ENCODE data around the gene RBMX2. TPM values are rescaled to one million over a fixed set of nuclear protein-coding genes. Genes with fewer than 3 reads are reported as not detected.
"Not testable (repeated sequence)": the region's sequence is repeated elsewhere in the genome, so short reads cannot be mapped to it uniquely, and the experiment has no call there.

The RBMX2 gene
- total RNA-seq = 23.0 TPM

- Histone ChIP-seq H3K9me3 (ENCODE audit: control insufficient read depth in 3 of 3, low read length in 3 of 3) (no peaks in the 10 kb centered on the region), H3K9ac (ENCODE audit: low read depth in 1 of 3, low read length in 3 of 3) (peak within 1 kb of the TSS; percentile 78 to 81 (median 80)), H3K4me3 (ENCODE audit: low read length in 3 of 3) (peak within 1 kb of the TSS; percentile 85 to 95 (median 87)), H3K36me3 (ENCODE audit: control insufficient read depth in 3 of 3, insufficient read depth in 3 of 3, low read length in 3 of 3) (peaks cover 4 to 10% (median 9%) of the 10 kb centered on the region in 3 donors), H3K4me1 (ENCODE audit: control insufficient read depth in 3 of 3, insufficient read depth in 3 of 3, low read length in 3 of 3) (peaks cover 0 to 3% (median 0%) of the 10 kb centered on the region in 3 donors), H3K27ac (ENCODE audit: low read depth, low read length) (peak within 1 kb of the TSS; percentile 72), H3K27me3 (ENCODE audit: control insufficient read depth in 3 of 3, insufficient read depth in 3 of 3, low read length in 3 of 3) (peaks cover 0 to 6% (median 0%) of the 10 kb centered on the region in 3 donors)
These were observed at the start of gene RBMX2 for GRCh38 chrX:130401415-130402207. TSS of gene RBMX2 (plus strand) at chrX:130401987. CDS start at chrX:130402033, 46 bp downstream.

- H3K27ac ChIP-seq (ENCODE audit: low read depth, low read length); H3K36me3 ChIP-seq (ENCODE audit: control insufficient read depth in 3 of 3, insufficient read depth in 3 of 3, low read length in 3 of 3); H3K9me3 ChIP-seq (ENCODE audit: control insufficient read depth in 3 of 3, low read length in 3 of 3); H3K27me3 ChIP-seq (ENCODE audit: control insufficient read depth in 3 of 3, insufficient read depth in 3 of 3, low read length in 3 of 3); H3K4me3 ChIP-seq (ENCODE audit: low read length in 3 of 3); H3K4me1 ChIP-seq (ENCODE audit: control insufficient read depth in 3 of 3, insufficient read depth in 3 of 3, low read length in 3 of 3); H3K9ac ChIP-seq (ENCODE audit: low read depth in 1 of 3, low read length in 3 of 3): not testable (repeated sequence)
These were observed 49.7 kb upstream of the RBMX2 start for GRCh38 chrX:130352050-130352449.

GRCh38 chrX:130376077-130376476 is 25.7 kb upstream of the RBMX2 start:
- Histone ChIP-seq H3K27me3 (ENCODE audit: control insufficient read depth in 3 of 3, insufficient read depth in 3 of 3, low read length in 3 of 3) (no peaks in the 10 kb centered on the region), H3K36me3 (ENCODE audit: control insufficient read depth in 3 of 3, insufficient read depth in 3 of 3, low read length in 3 of 3) (no peaks in the 10 kb centered on the region), H3K4me1 (ENCODE audit: control insufficient read depth in 3 of 3, insufficient read depth in 3 of 3, low read length in 3 of 3) (no peaks in the 10 kb centered on the region), H3K27ac (ENCODE audit: low read depth, low read length) (no peak overlapping the region), H3K9me3 (ENCODE audit: control insufficient read depth in 3 of 3, low read length in 3 of 3) (no peaks in the 10 kb centered on the region), H3K9ac (ENCODE audit: low read depth in 1 of 3, low read length in 3 of 3) (no peak overlapping the region), H3K4me3 (ENCODE audit: low read length in 3 of 3) (no peak overlapping the region)

- H3K36me3 ChIP-seq (ENCODE audit: control insufficient read depth in 3 of 3, insufficient read depth in 3 of 3, low read length in 3 of 3) = no peaks in the 10 kb centered on the region
- no peak overlapping the region for H3K27ac ChIP-seq (ENCODE audit: low read depth, low read length)
- H3K4me3 ChIP-seq (ENCODE audit: low read length in 3 of 3) = no peak overlapping the region
- no peak overlapping the region for H3K9ac ChIP-seq (ENCODE audit: low read depth in 1 of 3, low read length in 3 of 3)
- no peaks in the 10 kb centered on the region for H3K9me3 ChIP-seq (ENCODE audit: control insufficient read depth in 3 of 3, low read length in 3 of 3)
- H3K4me1 ChIP-seq (ENCODE audit: control insufficient read depth in 3 of 3, insufficient read depth in 3 of 3, low read length in 3 of 3) = no peaks in the 10 kb centered on the region
- peaks cover 0 to 3% (median 0%) of the 10 kb centered on the region in 3 donors for H3K27me3 ChIP-seq (ENCODE audit: control insufficient read depth in 3 of 3, insufficient read depth in 3 of 3, low read length in 3 of 3)
These were observed 23.6 kb upstream of the RBMX2 start for GRCh38 chrX:130378024-130378669.

- H3K9me3 ChIP-seq (ENCODE audit: control insufficient read depth in 3 of 3, low read length in 3 of 3) = no peaks in the 10 kb centered on the region
- H3K36me3 ChIP-seq (ENCODE audit: control insufficient read depth in 3 of 3, insufficient read depth in 3 of 3, low read length in 3 of 3) = no peaks in the 10 kb centered on the region
- peaks cover 0 to 7% (median 0%) of the 10 kb centered on the region in 3 donors for H3K27me3 ChIP-seq (ENCODE audit: control insufficient read depth in 3 of 3, insufficient read depth in 3 of 3, low read length in 3 of 3)
- no peak within 1 kb of the TSS for H3K27ac ChIP-seq (ENCODE audit: low read depth, low read length)
- no peak within 1 kb of the TSS for H3K9ac ChIP-seq (ENCODE audit: low read depth in 1 of 3, low read length in 3 of 3)
- no peak within 1 kb of the TSS for H3K4me3 ChIP-seq (ENCODE audit: low read length in 3 of 3)
- no peaks in the 10 kb centered on the region for H3K4me1 ChIP-seq (ENCODE audit: control insufficient read depth in 3 of 3, insufficient read depth in 3 of 3, low read length in 3 of 3)
These were observed 16.3 kb upstream of the RBMX2 start, which contains the start of gene GPR119 for GRCh38 chrX:130385520-130385919. TSS of gene GPR119 (minus strand) at chrX:130385674. CDS start at chrX:130385447, 227 bp downstream.

GRCh38 chrX:130386408-130386808 is 15.4 kb upstream of the RBMX2 start:
- Histone ChIP-seq H3K36me3 (ENCODE audit: control insufficient read depth in 3 of 3, insufficient read depth in 3 of 3, low read length in 3 of 3) (no peaks in the 10 kb centered on the region), H3K27ac (ENCODE audit: low read depth, low read length) (no peak overlapping the region), H3K27me3 (ENCODE audit: control insufficient read depth in 3 of 3, insufficient read depth in 3 of 3, low read length in 3 of 3) (peaks cover 0 to 7% (median 0%) of the 10 kb centered on the region in 3 donors), H3K9ac (ENCODE audit: low read depth in 1 of 3, low read length in 3 of 3) (no peak overlapping the region), H3K4me1 (ENCODE audit: control insufficient read depth in 3 of 3, insufficient read depth in 3 of 3, low read length in 3 of 3) (no peaks in the 10 kb centered on the region), H3K4me3 (ENCODE audit: low read length in 3 of 3) (no peak overlapping the region), H3K9me3 (ENCODE audit: control insufficient read depth in 3 of 3, low read length in 3 of 3) (no peaks in the 10 kb centered on the region)

- Histone ChIP-seq H3K4me3 (ENCODE audit: low read length in 3 of 3) (no peak overlapping the region), H3K9me3 (ENCODE audit: control insufficient read depth in 3 of 3, low read length in 3 of 3) (no peaks in the 10 kb centered on the region), H3K36me3 (ENCODE audit: control insufficient read depth in 3 of 3, insufficient read depth in 3 of 3, low read length in 3 of 3) (no peaks in the 10 kb centered on the region), H3K9ac (ENCODE audit: low read depth in 1 of 3, low read length in 3 of 3) (no peak overlapping the region), H3K27me3 (ENCODE audit: control insufficient read depth in 3 of 3, insufficient read depth in 3 of 3, low read length in 3 of 3) (peaks cover 0 to 17% (median 0%) of the 10 kb centered on the region in 3 donors), H3K27ac (ENCODE audit: low read depth, low read length) (no peak overlapping the region), H3K4me1 (ENCODE audit: control insufficient read depth in 3 of 3, insufficient read depth in 3 of 3, low read length in 3 of 3) (no peaks in the 10 kb centered on the region)
These were observed 8.2 kb upstream of the RBMX2 start for GRCh38 chrX:130393451-130394074.

- peaks cover 0 to 17% (median 0%) of the 10 kb centered on the region in 3 donors for H3K27me3 ChIP-seq (ENCODE audit: control insufficient read depth in 3 of 3, insufficient read depth in 3 of 3, low read length in 3 of 3)
- H3K9me3 ChIP-seq (ENCODE audit: control insufficient read depth in 3 of 3, low read length in 3 of 3) = no peaks in the 10 kb centered on the region
- no peak overlapping the region for H3K4me3 ChIP-seq (ENCODE audit: low read length in 3 of 3)
- no peaks in the 10 kb centered on the region for H3K4me1 ChIP-seq (ENCODE audit: control insufficient read depth in 3 of 3, insufficient read depth in 3 of 3, low read length in 3 of 3)
- no peak overlapping the region for H3K27ac ChIP-seq (ENCODE audit: low read depth, low read length)
- H3K36me3 ChIP-seq (ENCODE audit: control insufficient read depth in 3 of 3, insufficient read depth in 3 of 3, low read length in 3 of 3) = no peaks in the 10 kb centered on the region
- no peak overlapping the region for H3K9ac ChIP-seq (ENCODE audit: low read depth in 1 of 3, low read length in 3 of 3)
These were observed 6.4 kb upstream of the RBMX2 start for GRCh38 chrX:130395341-130395740.

- H3K4me3 ChIP-seq (ENCODE audit: low read length in 3 of 3) = peak overlapping the region; percentile 85 to 95 (median 87)
- peak overlapping the region; percentile 72 for H3K27ac ChIP-seq (ENCODE audit: low read depth, low read length)
- H3K9me3 ChIP-seq (ENCODE audit: control insufficient read depth in 3 of 3, low read length in 3 of 3) = no peaks in the 10 kb centered on the region
- H3K4me1 ChIP-seq (ENCODE audit: control insufficient read depth in 3 of 3, insufficient read depth in 3 of 3, low read length in 3 of 3) = peaks cover 0 to 3% (median 0%) of the 10 kb centered on the region in 3 donors
- peaks cover 0 to 6% (median 0%) of the 10 kb centered on the region in 3 donors for H3K27me3 ChIP-seq (ENCODE audit: control insufficient read depth in 3 of 3, insufficient read depth in 3 of 3, low read length in 3 of 3)
- peak overlapping the region; percentile 78 to 81 (median 80) for H3K9ac ChIP-seq (ENCODE audit: low read depth in 1 of 3, low read length in 3 of 3)
- peaks cover 4 to 10% (median 9%) of the 10 kb centered on the region in 3 donors for H3K36me3 ChIP-seq (ENCODE audit: control insufficient read depth in 3 of 3, insufficient read depth in 3 of 3, low read length in 3 of 3)
These were observed 459 bp downstream of the RBMX2 start for GRCh38 chrX:130402208-130402684.
